ENCODE results near the gene SCNN1G. TPM values are rescaled to one million over a fixed set of nuclear protein-coding genes. Genes with fewer than 3 reads are reported as not detected.

The SCNN1G gene
- total and polyA plus RNA-seq, 2 of the 4 experiments (the other 2 are of a cell fraction) = not detected

GRCh38 chr16:23182206-23182678, 303 bp upstream of the SCNN1G start:
- H3K4me2 ChIP-seq (ENCODE audit: low read depth, low read length) = no peak overlapping the region
- no peak overlapping the region for H3K23ac ChIP-seq (ENCODE audit: low read depth, low read length)
- no peaks in the 10 kb centered on the region for H3K4me1 ChIP-seq (ENCODE audit: control insufficient read depth, insufficient read depth, low read length)
- H2BK15ac ChIP-seq (ENCODE audit: low read depth, low read length) = no peak overlapping the region
- intact Hi-C loops (cut with micrococcal nuclease) = loop anchor here (1.0 kb wide), 1 partner anchor 252 kb away; no protein-coding TSS in a partner anchor
- H2AK9ac ChIP-seq (replicated peaks; ENCODE audit: low read depth, low read length, poor library complexity) = peak overlapping the region; percentile 70
- H4K5ac ChIP-seq (ENCODE audit: low read depth, low read length) = no peak overlapping the region
- H3K27me3 ChIP-seq (ENCODE audit: control insufficient read depth, insufficient read depth, low read length) = peaks cover 40% of the 10 kb centered on the region
- 6% methylated on average over 7 of the region's 33 CpGs; no CpG with 5 or more reads in 1 of the 2 experiments for WGBS, 2 experiments (ENCODE audit: extremely low coverage in 2 of 2, insufficient read length in 1 of 2)
- ChIA-PET CTCF (interaction anchor here (0.6 to 1.1 kb wide), 2 partner anchors 252 to 1947 kb away, joined by 3 to 4 read pairs; no protein-coding TSS in a partner anchor), POLR2A (ENCODE audit: unreplicated experiment) (no interaction called here)
- dilution Hi-C loops (cut with HindIII; ENCODE audit: low sequenced_read_pairs, unreplicated experiment) = no loop called here
- BruUV-seq (replicated peaks) = no TSS peak
- TF ChIP-seq, protein P1, sequence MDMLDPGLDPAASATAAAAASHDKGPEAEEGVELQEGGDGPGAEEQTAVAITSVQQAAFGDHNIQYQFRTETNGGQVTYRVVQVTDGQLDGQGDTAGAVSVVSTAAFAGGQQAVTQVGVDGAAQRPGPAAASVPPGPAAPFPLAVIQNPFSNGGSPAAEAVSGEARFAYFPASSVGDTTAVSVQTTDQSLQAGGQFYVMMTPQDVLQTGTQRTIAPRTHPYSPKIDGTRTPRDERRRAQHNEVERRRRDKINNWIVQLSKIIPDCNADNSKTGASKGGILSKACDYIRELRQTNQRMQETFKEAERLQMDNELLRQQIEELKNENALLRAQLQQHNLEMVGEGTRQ (IDR thresholded peaks at IDR 0.05; ENCODE audit: low read depth, low read length) = no peak
- TF ChIP-seq POLR2A (IDR thresholded peaks at IDR 0.05; ENCODE audit: low read depth, low read length) = no peak
- no peak for TF ChIP-seq NFE2L2 (IDR thresholded peaks at IDR 0.05; ENCODE audit: low read depth, low read length)
- no peak for TF ChIP-seq CEBPB (IDR thresholded peaks at IDR 0.05; ENCODE audit: low read depth, low read length)
- no peak for TF ChIP-seq FOS (IDR thresholded peaks at IDR 0.05; ENCODE audit: low read depth, low read length)
- TF ChIP-seq CHD1 (IDR thresholded peaks at IDR 0.05; ENCODE audit: low read depth, low read length) = no peak
- TF ChIP-seq, protein P2, sequence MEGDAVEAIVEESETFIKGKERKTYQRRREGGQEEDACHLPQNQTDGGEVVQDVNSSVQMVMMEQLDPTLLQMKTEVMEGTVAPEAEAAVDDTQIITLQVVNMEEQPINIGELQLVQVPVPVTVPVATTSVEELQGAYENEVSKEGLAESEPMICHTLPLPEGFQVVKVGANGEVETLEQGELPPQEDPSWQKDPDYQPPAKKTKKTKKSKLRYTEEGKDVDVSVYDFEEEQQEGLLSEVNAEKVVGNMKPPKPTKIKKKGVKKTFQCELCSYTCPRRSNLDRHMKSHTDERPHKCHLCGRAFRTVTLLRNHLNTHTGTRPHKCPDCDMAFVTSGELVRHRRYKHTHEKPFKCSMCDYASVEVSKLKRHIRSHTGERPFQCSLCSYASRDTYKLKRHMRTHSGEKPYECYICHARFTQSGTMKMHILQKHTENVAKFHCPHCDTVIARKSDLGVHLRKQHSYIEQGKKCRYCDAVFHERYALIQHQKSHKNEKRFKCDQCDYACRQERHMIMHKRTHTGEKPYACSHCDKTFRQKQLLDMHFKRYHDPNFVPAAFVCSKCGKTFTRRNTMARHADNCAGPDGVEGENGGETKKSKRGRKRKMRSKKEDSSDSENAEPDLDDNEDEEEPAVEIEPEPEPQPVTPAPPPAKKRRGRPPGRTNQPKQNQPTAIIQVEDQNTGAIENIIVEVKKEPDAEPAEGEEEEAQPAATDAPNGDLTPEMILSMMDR (conservative IDR thresholded peaks at IDR 0.05; ENCODE audit: low read depth, low read length) = peak; percentile 86
- TF ChIP-seq RFX5 (IDR thresholded peaks at IDR 0.05; ENCODE audit: low read depth, low read length) = no peak
- TF ChIP-seq BHLHE40 (IDR thresholded peaks at IDR 0.05; ENCODE audit: low read depth, low read length) = no peak
- TF ChIP-seq MAFK (IDR thresholded peaks at IDR 0.05; ENCODE audit: low read depth, low read length) = no peak
- TF ChIP-seq, protein P3, sequence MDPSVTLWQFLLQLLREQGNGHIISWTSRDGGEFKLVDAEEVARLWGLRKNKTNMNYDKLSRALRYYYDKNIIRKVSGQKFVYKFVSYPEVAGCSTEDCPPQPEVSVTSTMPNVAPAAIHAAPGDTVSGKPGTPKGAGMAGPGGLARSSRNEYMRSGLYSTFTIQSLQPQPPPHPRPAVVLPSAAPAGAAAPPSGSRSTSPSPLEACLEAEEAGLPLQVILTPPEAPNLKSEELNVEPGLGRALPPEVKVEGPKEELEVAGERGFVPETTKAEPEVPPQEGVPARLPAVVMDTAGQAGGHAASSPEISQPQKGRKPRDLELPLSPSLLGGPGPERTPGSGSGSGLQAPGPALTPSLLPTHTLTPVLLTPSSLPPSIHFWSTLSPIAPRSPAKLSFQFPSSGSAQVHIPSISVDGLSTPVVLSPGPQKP (IDR thresholded peaks at IDR 0.05; ENCODE audit: borderline replicate concordance, low read depth, low read length) = no peak
- peak; percentile 69 for TF ChIP-seq SMC3 (IDR thresholded peaks at IDR 0.05; ENCODE audit: low read depth, low read length)
- no peak for TF ChIP-seq RCOR1 (IDR thresholded peaks at IDR 0.05; ENCODE audit: insufficient replicate concordance, low read length)
- TF ChIP-seq MAZ (IDR thresholded peaks at IDR 0.05; ENCODE audit: borderline replicate concordance, low read depth, low read length) = no peak
- TF ChIP-seq RAD21 (IDR thresholded peaks at IDR 0.05; ENCODE audit: low read length) = peak; percentile 69
- no peak for TF ChIP-seq MXI1 (IDR thresholded peaks at IDR 0.05; ENCODE audit: borderline replicate concordance, low read depth, low read length)
- no peak overlapping the region for H3K56ac ChIP-seq (ENCODE audit: extremely low read depth, insufficient read depth, low read length)
- H4K8ac ChIP-seq (ENCODE audit: low read depth in 2 of 2, low read length in 2 of 2) = no peak overlapping the region
- no peaks in the 10 kb centered on the region for H3K79me1 ChIP-seq (ENCODE audit: low read depth in 1 of 2, low read length in 2 of 2)
- no peak overlapping the region for H4K91ac ChIP-seq (ENCODE audit: insufficient read depth, low read depth, low read length)
- H4K20me1 ChIP-seq (ENCODE audit: insufficient read depth, low read length) = no peaks in the 10 kb centered on the region
- no peak overlapping the region for H3K14ac ChIP-seq (replicated peaks; ENCODE audit: low read depth, low read length)
- in situ Hi-C loops (cut with MboI; ENCODE audit: low sequenced_read_pairs) = loop anchor here (10.0 kb wide), 1 partner anchor 253 kb away; no protein-coding TSS in a partner anchor
- no peak overlapping the region for H2BK20ac ChIP-seq (ENCODE audit: low read depth, low read length)
- H3K36me3 ChIP-seq (ENCODE audit: control insufficient read depth, insufficient read depth, low read length) = no peaks in the 10 kb centered on the region
- H2AK5ac ChIP-seq (ENCODE audit: low read depth, low read length) = no peak overlapping the region
- H2AFZ ChIP-seq (replicated peaks; ENCODE audit: low read length, poor library complexity) = peak overlapping the region; percentile 78
- H3K4me3 ChIP-seq (ENCODE audit: insufficient read depth, low read depth, low read length) = no peak overlapping the region
- H3K9me1 ChIP-seq (ENCODE audit: insufficient read depth, low read length) = no peaks in the 10 kb centered on the region
- no peak overlapping the region for H3K27ac ChIP-seq (ENCODE audit: insufficient read depth, low read length)
- ATAC-seq (ENCODE audit: low read depth) = peak; percentile 98
- no peak overlapping the region for H3K4ac ChIP-seq (ENCODE audit: low read depth, low read length)
- H2BK5ac ChIP-seq (ENCODE audit: low read depth, low read length, poor library complexity, severe bottlenecking) = no peak overlapping the region
- no peak overlapping the region for H2BK120ac ChIP-seq (ENCODE audit: low read depth, low read length)
- H3K9ac ChIP-seq (ENCODE audit: low read depth, low read length) = no peak overlapping the region
- peak; percentile 25 for DNase-seq
- no peak overlapping the region for H3K18ac ChIP-seq (ENCODE audit: low read depth, low read length)
- no peaks in the 10 kb centered on the region for H3K9me3 ChIP-seq (ENCODE audit: control insufficient read depth, insufficient read depth, low read length)

All from IMR-90 (cell line).